Ureter (tissue), 1 donor: ENCODE results near the gene CTAGE9. TPM values are rescaled to one million over a fixed set of nuclear protein-coding genes. Genes with fewer than 3 reads are reported as not detected.

Source experiments
- DNase-seq: peaks from one replicate; pipeline ENCODE4 v3.0.0-alpha.2; 2020; ENCODE audit warnings: low spot score
- total RNA-seq: library from RNA; stranded (reverse); gene quantifications from one replicate; pipeline ENCODE4 v1.2.4, GENCODE V29; 2023
- donor health status: DM: yes; HTN: yes; CAD: no.

CTAGE9 gene
- total RNA-seq, 1 donor from 2014 or later = not detected

- DNase-seq = no peak
These were observed 37.6 kb downstream of the CTAGE9 start for GRCh38 chr6:131673184-131673583.

- no peak for DNase-seq
These were observed 40.9 kb downstream of the CTAGE9 start for GRCh38 chr6:131669891-131670290.

GRCh38 chr6:131663578-131664165 lies 47.1 kb downstream of the CTAGE9 start:
- DNase-seq = no peak

- DNase-seq = no peak
These were observed 50.6 kb downstream of the CTAGE9 start for GRCh38 chr6:131660195-131660594.

Other genes with a start within 250 kb of the CTAGE9 start
- gene ARG1, start 137.8 kb downstream of the CTAGE9 start, total RNA-seq = not detected
- 37.7 TPM for gene MED23, start 82.8 kb downstream of the CTAGE9 start, total RNA-seq
- 1.1 TPM for gene ENPP3, start 73.7 kb downstream of the CTAGE9 start, total RNA-seq
- not detected for gene OR2A4, start 9.6 kb downstream of the CTAGE9 start, total RNA-seq
- 9.3 TPM for gene ENPP1, start 97.0 kb upstream of the CTAGE9 start, total RNA-seq
- gene CCN2, start 240.4 kb upstream of the CTAGE9 start, total RNA-seq = 70.9 TPM